Activated CD4-positive, alpha-beta memory T cell treated with anti-CD3 and anti-CD28 coated beads, Interleukin-2, amount 10 ng/mL, durations not matched to agents 7 days and 5 days (primary cell): ENCODE results near the gene CCL1. TPM values are rescaled to one million over a fixed set of nuclear protein-coding genes. Genes with fewer than 3 reads are reported as not detected.

Experiments used
- CTCF ChIA-PET: fragments of 350-600 bp; sonication (Branson Sonifier 250); formaldehyde crosslinking; loops from one replicate; lab custom pipeline; 2021; ENCODE audit warnings: antibody characterized with exemption, inconsistent platforms; lab: Charles Lee
- POLR2A ChIA-PET: fragments of 350-600 bp; sonication (Branson Sonifier 250); formaldehyde crosslinking; loops from one replicate; lab custom pipeline; 2021; ENCODE audit warnings: antibody characterized with exemption; lab: Charles Lee
- DNase-seq: peaks from one replicate; pipeline ENCODE4 v3.0.0-alpha.2; 2020
- H3K27ac Mint-ChIP-seq: one replicate; pipeline ENCODE4 v1.8.0; 2021; ENCODE audit warnings: mild to moderate bottlenecking, mixed read lengths
- H3K27me3 Mint-ChIP-seq: one replicate; pipeline ENCODE4 v1.8.0; 2021; ENCODE audit warnings: mixed read lengths
- H3K36me3 Mint-ChIP-seq: one replicate; pipeline ENCODE4 v1.8.0; 2021; ENCODE audit warnings: low read depth, mixed read lengths
- H3K4me1 Mint-ChIP-seq: one replicate; pipeline ENCODE4 v1.8.0; 2021; ENCODE audit warnings: mixed read lengths
- H3K4me3 Mint-ChIP-seq: one replicate; pipeline ENCODE4 v1.8.0; 2021; ENCODE audit warnings: mild to moderate bottlenecking, mixed read lengths
- H3K9me3 Mint-ChIP-seq: one replicate; pipeline ENCODE4 v1.8.0; 2021; ENCODE audit warnings: mixed read lengths
- total RNA-seq, 2 experiments: library from RNA; stranded (reverse); gene quantifications; one replicate each; pipeline ENCODE4 v1.2.3, GENCODE V29; 2021

Gene CCL1
- total RNA-seq, 2 experiments from 2014 or later = 4.8 to 6.8 TPM

GRCh38 chr17:34367486-34368195, 4.6 kb upstream of the CCL1 start:
- POLR2A ChIA-PET = interaction anchor here (1.1 kb wide), 1 partner anchor 10 kb away, joined by 4 read pairs; no protein-coding TSS in a partner anchor

GRCh38 chr17:34366529-34367107, 3.6 kb upstream of the CCL1 start:
- H3K27me3 Mint-ChIP-seq = peaks cover 32% of the 10 kb centered on the region
- no peaks in the 10 kb centered on the region for H3K9me3 Mint-ChIP-seq
- ChIA-PET CTCF (no interaction called here), POLR2A (no interaction called here)
- no peak for DNase-seq
- peaks cover 55% of the 10 kb centered on the region for H3K4me1 Mint-ChIP-seq
- H3K4me3 Mint-ChIP-seq = no peak overlapping the region
- H3K36me3 Mint-ChIP-seq = no peaks in the 10 kb centered on the region
- H3K27ac Mint-ChIP-seq = no peak overlapping the region

More at GRCh38 chr17:34367486-34368195, 4.6 kb upstream of the CCL1 start:
- Mint-ChIP-seq H3K9me3 (no peaks in the 10 kb centered on the region), H3K27me3 (peaks cover 26% of the 10 kb centered on the region), H3K27ac (no peak overlapping the region), H3K4me3 (no peak overlapping the region), H3K4me1 (peaks cover 56% of the 10 kb centered on the region), H3K36me3 (no peaks in the 10 kb centered on the region)
- CTCF ChIA-PET = no interaction called here
- DNase-seq = no peak

- ChIA-PET POLR2A (no interaction called here), CTCF (no interaction called here)
- Mint-ChIP-seq H3K27me3 (peaks cover 34% of the 10 kb centered on the region), H3K4me1 (peaks cover 51% of the 10 kb centered on the region), H3K9me3 (no peaks in the 10 kb centered on the region), H3K36me3 (no peaks in the 10 kb centered on the region), H3K27ac (no peak overlapping the region), H3K4me3 (no peak overlapping the region)
- DNase-seq = no peak
These were observed 3.0 kb upstream of the CCL1 start for GRCh38 chr17:34366010-34366409.

DNA sequence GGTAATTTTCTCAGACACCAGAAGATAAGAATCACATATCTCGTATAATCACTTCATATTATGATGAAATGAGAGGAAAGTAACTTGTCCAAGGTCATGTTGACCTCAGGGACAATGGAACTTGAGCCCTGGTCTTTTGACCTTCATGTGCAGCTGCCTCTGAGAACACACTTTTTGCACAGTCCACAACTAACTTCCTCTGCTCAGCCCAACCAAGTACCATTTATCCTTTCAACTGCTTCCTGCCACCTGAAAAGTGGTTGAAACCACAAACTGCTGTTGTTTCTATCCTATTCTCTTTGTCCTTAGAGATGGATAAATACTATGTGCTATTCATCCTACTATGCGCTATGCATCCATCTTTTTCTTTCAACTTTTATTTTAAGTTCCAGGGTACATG, 2.3 kb upstream of the CCL1 start:
- ChIA-PET CTCF (interaction anchor here (1.5 to 5.7 kb wide), 3 partner anchors 11 to 194 kb away, joined by 6 to 64 read pairs (median 7); no protein-coding TSS in a partner anchor), POLR2A (interaction anchor here (1.0 kb wide), 1 partner anchor 14 kb away, joined by 3 read pairs; no protein-coding TSS in a partner anchor)
- no peaks in the 10 kb centered on the region for H3K9me3 Mint-ChIP-seq
- no peaks in the 10 kb centered on the region for H3K36me3 Mint-ChIP-seq
- H3K4me1 Mint-ChIP-seq = peaks cover 46% of the 10 kb centered on the region
- DNase-seq = no peak
- peaks cover 35% of the 10 kb centered on the region for H3K27me3 Mint-ChIP-seq
- H3K27ac Mint-ChIP-seq = no peak overlapping the region
- no peak overlapping the region for H3K4me3 Mint-ChIP-seq

- Mint-ChIP-seq H3K9me3 (no peaks in the 10 kb centered on the region), H3K27ac (no peak overlapping the region), H3K4me3 (no peak overlapping the region), H3K4me1 (peaks cover 41% of the 10 kb centered on the region), H3K36me3 (no peaks in the 10 kb centered on the region), H3K27me3 (peaks cover 37% of the 10 kb centered on the region)
- ChIA-PET CTCF (interaction anchor here (1.2 to 5.7 kb wide), 4 partner anchors 10 to 193 kb away, joined by 3 to 64 read pairs (median 6); no protein-coding TSS in a partner anchor), POLR2A (interaction anchor here (1.0 kb wide), 1 partner anchor 15 kb away, joined by 3 read pairs; no protein-coding TSS in a partner anchor)
- no peak for DNase-seq
These were observed 1.7 kb upstream of the CCL1 start for GRCh38 chr17:34364751-34365150.

GRCh38 chr17:34361478-34362061, 1.5 kb downstream of the CCL1 start:
- POLR2A ChIA-PET = interaction anchor here (0.9 to 3.7 kb wide), 2 partner anchors 17 to 160 kb away, joined by 3 to 15 read pairs; no protein-coding TSS in a partner anchor
- no peak overlapping the region for H3K4me3 Mint-ChIP-seq
- no peaks in the 10 kb centered on the region for H3K9me3 Mint-ChIP-seq
- H3K4me1 Mint-ChIP-seq = peaks cover 33% of the 10 kb centered on the region
- no peaks in the 10 kb centered on the region for H3K36me3 Mint-ChIP-seq
- DNase-seq = peak; percentile 80
- peaks cover 52% of the 10 kb centered on the region for H3K27me3 Mint-ChIP-seq
- no peak overlapping the region for H3K27ac Mint-ChIP-seq
- CTCF ChIA-PET = interaction anchor here (0.7 to 5.7 kb wide), 45 partner anchors 9 to 757 kb away, joined by 3 to 199 read pairs (median 4); partner anchors contain the start of gene CCL8

DNA sequence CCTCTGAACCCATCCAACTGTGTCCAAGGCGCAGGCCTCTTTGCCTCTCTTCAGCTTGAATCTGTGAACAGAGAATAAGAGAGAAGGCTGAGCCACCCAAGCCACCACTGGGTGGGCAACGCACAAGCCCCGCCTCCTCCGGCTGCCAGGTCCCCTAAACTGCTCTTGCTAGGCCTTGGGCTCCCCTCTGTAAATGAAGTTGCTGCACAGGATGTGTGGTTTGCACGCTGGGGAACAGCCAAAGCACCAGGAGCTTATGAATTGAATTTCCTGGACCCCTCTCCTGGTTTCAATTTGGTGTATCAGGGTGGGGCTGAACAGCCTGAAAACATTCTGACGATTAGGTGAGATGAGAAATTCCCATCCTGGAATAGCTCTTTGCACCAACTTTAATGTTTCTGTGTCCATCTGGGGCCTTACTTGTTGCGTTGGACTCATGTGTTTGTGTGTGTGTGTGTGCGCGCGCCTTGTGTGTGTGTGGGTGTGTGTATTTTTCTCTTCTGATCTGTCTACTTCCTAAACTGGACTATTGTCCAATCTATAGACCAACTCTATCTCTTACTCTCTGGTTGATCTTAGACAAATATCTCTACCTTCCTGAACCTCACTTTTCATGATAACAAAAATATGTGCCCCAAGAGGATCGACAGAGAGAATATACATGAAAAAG, 2.3 kb downstream of the CCL1 start:
- POLR2A ChIA-PET = interaction anchor here (3.7 kb wide), 1 partner anchor 159 kb away, joined by 15 read pairs; no protein-coding TSS in a partner anchor
- CTCF ChIA-PET = interaction anchor here (0.6 to 5.7 kb wide), 41 partner anchors 8 to 758 kb away, joined by 3 to 199 read pairs (median 5); partner anchors contain the start of gene CCL8
- Mint-ChIP-seq H3K27ac (no peak overlapping the region), H3K36me3 (no peaks in the 10 kb centered on the region), H3K9me3 (no peaks in the 10 kb centered on the region), H3K4me1 (peaks cover 25% of the 10 kb centered on the region), H3K27me3 (peaks cover 53% of the 10 kb centered on the region), H3K4me3 (no peak overlapping the region)
- DNase-seq = no peak

DNA sequence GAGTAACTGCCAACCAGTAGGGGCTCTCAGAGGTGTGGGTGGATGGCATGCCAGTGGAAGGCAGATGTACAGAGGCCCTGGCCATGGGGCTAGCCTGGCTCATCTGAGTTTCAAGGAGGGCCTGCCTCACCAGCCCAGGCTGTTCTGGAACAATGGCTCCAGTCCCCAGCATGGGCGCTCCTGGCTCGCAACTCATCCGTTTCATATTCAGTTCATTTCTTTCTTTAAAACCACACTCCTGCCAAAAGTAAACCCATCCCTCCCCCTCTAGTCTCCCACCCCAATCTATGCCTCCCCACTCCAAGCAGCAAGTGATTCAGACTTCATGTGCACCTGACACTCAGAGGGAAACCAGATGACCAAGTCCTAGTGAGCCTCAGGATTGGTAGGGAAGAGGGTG, 4.4 kb downstream of the CCL1 start:
- Mint-ChIP-seq H3K4me1 (peaks cover 11% of the 10 kb centered on the region), H3K9me3 (no peaks in the 10 kb centered on the region), H3K4me3 (no peak overlapping the region), H3K36me3 (no peaks in the 10 kb centered on the region), H3K27ac (no peak overlapping the region), H3K27me3 (peaks cover 54% of the 10 kb centered on the region)
- ChIA-PET CTCF (interaction anchor here (0.7 to 1.9 kb wide), 3 partner anchors 38 to 158 kb away, joined by 3 to 5 read pairs (median 4); no protein-coding TSS in a partner anchor), POLR2A (interaction anchor here (0.9 kb wide), 1 partner anchor 192 kb away, joined by 3 read pairs; no protein-coding TSS in a partner anchor)
- no peak for DNase-seq

- H3K4me3 Mint-ChIP-seq = no peak overlapping the region
- CTCF ChIA-PET = interaction anchor here (1.9 to 3.6 kb wide), 2 partner anchors 39 to 157 kb away, joined by 5 to 12 read pairs; no protein-coding TSS in a partner anchor
- H3K27me3 Mint-ChIP-seq = peaks cover 52% of the 10 kb centered on the region
- H3K36me3 Mint-ChIP-seq = no peaks in the 10 kb centered on the region
- peaks cover 4% of the 10 kb centered on the region for H3K4me1 Mint-ChIP-seq
- DNase-seq = no peak
- H3K9me3 Mint-ChIP-seq = no peaks in the 10 kb centered on the region
- H3K27ac Mint-ChIP-seq = no peak overlapping the region
- POLR2A ChIA-PET = no interaction called here
These were observed 5.6 kb downstream of the CCL1 start for GRCh38 chr17:34357398-34357797.

DNA sequence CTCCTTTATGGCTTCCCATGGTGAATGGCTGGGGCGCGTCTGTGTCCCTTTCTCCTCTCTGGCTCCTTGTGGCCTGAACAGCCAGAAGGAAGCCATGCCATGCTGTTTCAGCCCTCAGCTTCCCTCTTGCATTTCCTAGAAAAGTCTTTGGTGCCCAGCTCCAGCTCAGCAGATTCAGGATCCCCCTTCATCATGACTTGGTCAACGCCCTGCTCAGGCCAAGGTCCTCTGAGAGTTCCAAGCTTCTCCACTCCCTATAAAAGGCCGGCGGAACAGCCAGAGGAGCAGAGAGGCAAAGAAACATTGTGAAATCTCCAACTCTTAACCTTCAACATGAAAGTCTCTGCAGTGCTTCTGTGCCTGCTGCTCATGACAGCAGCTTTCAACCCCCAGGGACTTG, 6.8 kb downstream of the CCL1 start, which contains the start of gene CCL13:
Gene CCL13 (plus strand): TSS at position 287 of the 400 bp plus-strand sequence. CDS start 47 bp downstream, at position 334.
- ChIA-PET POLR2A (no interaction called here), CTCF (interaction anchor here (3.6 kb wide), 1 partner anchor 156 kb away, joined by 12 read pairs; no protein-coding TSS in a partner anchor)
- Mint-ChIP-seq H3K9me3 (no peaks in the 10 kb centered on the region), H3K27me3 (peaks cover 58% of the 10 kb centered on the region), H3K36me3 (no peaks in the 10 kb centered on the region), H3K4me1 (peaks cover 4% of the 10 kb centered on the region), H3K4me3 (no peak within 1 kb of the TSS), H3K27ac (no peak within 1 kb of the TSS)
- DNase-seq = no peak

DNA sequence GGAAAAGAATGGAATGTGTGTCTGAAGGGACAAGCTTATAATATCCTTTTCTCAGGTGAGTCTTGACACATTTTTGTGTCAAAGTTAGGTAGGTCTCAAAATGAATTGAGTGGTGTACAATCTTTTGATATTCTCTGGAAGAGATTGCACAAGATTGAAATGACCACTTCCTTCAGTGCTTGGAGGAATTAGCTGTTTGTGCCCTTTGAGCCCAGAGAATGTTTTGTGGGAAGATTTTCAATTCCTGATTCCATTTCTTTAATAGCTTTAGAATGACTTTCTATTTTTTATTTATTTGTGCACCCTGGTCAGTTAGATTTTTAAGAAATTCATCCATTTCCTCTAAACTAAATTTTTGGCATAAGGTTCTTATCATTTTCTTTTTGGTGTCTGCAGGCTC, 8.4 kb downstream of the CCL1 start:
- Mint-ChIP-seq H3K27ac (no peak overlapping the region), H3K36me3 (no peaks in the 10 kb centered on the region), H3K4me1 (no peaks in the 10 kb centered on the region), H3K4me3 (no peak overlapping the region), H3K9me3 (no peaks in the 10 kb centered on the region), H3K27me3 (peaks cover 56% of the 10 kb centered on the region)
- POLR2A ChIA-PET = no interaction called here
- CTCF ChIA-PET = interaction anchor here (0.6 to 3.6 kb wide), 3 partner anchors 10 to 1916 kb away, joined by 3 to 12 read pairs (median 6); no protein-coding TSS in a partner anchor
- DNase-seq = no peak

DNA sequence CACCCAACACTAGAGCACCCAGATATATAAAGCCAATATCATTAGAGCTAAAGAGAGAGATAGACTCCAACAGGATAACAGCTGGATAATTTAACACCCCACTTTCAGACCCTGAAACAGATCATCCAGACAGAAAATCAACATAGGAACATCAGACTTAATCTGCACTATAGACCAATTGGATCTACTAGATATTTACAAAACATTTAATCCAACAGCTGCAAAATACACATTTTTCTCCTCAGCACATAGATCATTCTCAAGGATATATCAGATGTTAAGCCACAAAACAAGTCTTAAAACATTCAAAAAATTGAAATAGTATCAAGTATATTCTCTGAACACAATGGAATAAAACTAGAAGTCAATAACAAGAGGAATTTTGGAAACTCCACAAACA, 10.8 kb downstream of the CCL1 start:
- POLR2A ChIA-PET = no interaction called here
- H3K4me3 Mint-ChIP-seq = no peak overlapping the region
- no peaks in the 10 kb centered on the region for H3K4me1 Mint-ChIP-seq
- peaks cover 53% of the 10 kb centered on the region for H3K27me3 Mint-ChIP-seq
- no peaks in the 10 kb centered on the region for H3K9me3 Mint-ChIP-seq
- no peaks in the 10 kb centered on the region for H3K36me3 Mint-ChIP-seq
- no peak for DNase-seq
- CTCF ChIA-PET = interaction anchor here (1.3 to 1.5 kb wide), 2 partner anchors 10 to 151 kb away, joined by 4 to 9 read pairs; partner anchors contain the start of gene CCL1
- no peak overlapping the region for H3K27ac Mint-ChIP-seq
